C4-2B (cell line): ENCODE measurements around the gene ANKRD24.

ENCODE experiments used
- ZFX ChIP-seq: fragments of 450-650 bp; IDR thresholded peaks from 2 replicates; pipeline ENCODE4 v1.6.1; 2017
- TF ChIP-seq, protein P1 (sequence below): fragments of 450-650 bp; conservative IDR thresholded peaks from 2 replicates; pipeline ENCODE4 v1.5.1; 2017; ENCODE audit warnings: mild to moderate bottlenecking

DNA sequence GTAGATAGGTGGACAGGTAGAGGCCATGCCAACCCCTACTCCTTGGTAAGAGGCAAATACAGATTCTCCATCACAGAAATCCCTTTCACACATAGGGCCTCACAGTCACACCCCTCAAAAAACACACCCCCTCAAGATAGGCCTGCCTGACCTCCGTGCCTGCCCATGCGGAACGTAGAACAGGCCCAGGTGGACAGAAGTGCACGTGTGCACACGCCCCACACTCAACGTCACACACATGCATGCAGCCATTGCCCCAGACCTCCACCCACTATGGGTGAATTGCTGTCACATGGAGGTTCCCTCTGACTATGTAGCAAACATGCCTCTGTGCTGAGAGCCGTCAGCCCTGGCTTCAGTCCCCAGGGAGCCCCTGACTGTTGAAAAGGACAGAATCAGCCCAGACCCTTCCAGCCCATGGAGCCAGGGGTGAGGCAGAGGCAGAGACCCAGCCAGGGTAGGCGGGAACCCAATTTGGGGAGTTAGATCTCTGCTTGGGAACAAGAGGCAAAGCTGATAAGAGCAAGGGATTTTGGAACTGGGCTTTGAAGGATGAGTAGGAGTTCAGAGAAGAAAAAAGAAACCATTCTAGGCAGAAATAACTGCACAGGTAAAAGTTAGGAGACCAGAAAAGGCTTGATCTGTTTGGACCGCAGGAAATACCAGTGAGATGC lies 3.1 kb downstream of the ANKRD24 start:
- TF ChIP-seq, protein P1, sequence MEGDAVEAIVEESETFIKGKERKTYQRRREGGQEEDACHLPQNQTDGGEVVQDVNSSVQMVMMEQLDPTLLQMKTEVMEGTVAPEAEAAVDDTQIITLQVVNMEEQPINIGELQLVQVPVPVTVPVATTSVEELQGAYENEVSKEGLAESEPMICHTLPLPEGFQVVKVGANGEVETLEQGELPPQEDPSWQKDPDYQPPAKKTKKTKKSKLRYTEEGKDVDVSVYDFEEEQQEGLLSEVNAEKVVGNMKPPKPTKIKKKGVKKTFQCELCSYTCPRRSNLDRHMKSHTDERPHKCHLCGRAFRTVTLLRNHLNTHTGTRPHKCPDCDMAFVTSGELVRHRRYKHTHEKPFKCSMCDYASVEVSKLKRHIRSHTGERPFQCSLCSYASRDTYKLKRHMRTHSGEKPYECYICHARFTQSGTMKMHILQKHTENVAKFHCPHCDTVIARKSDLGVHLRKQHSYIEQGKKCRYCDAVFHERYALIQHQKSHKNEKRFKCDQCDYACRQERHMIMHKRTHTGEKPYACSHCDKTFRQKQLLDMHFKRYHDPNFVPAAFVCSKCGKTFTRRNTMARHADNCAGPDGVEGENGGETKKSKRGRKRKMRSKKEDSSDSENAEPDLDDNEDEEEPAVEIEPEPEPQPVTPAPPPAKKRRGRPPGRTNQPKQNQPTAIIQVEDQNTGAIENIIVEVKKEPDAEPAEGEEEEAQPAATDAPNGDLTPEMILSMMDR, result no peak
- no peak for TF ChIP-seq ZFX
